ENCODE data around the gene CLEC16A.

CLEC16A gene

GRCh38 chr16:11133344-11133943 lies 189.1 kb downstream of the CLEC16A start:
- no peak for DNase-seq

- DNase-seq, result no peak
These were observed 190.5 kb downstream of the CLEC16A start for GRCh38 chr16:11134722-11135463.

- DNase-seq, result no peak
These were observed 191.2 kb downstream of the CLEC16A start for GRCh38 chr16:11135464-11135973.

- no peak for DNase-seq
These were observed 192.2 kb downstream of the CLEC16A start for GRCh38 chr16:11136600-11136999.

GRCh38 chr16:11138022-11138768 lies 193.8 kb downstream of the CLEC16A start:
- no peak for DNase-seq

GRCh38 chr16:11138769-11139325 lies 194.5 kb downstream of the CLEC16A start:
- no peak for DNase-seq

- no peak for DNase-seq
These were observed 195.1 kb downstream of the CLEC16A start for GRCh38 chr16:11139326-11140097.

- no peak for DNase-seq
These were observed 195.7 kb downstream of the CLEC16A start for GRCh38 chr16:11140098-11140375.

GRCh38 chr16:11140466-11140865 lies 196.1 kb downstream of the CLEC16A start:
- no peak for DNase-seq

- no peak for DNase-seq
These were observed 196.5 kb downstream of the CLEC16A start for GRCh38 chr16:11140867-11141266.

GRCh38 chr16:11141409-11142260 lies 197.3 kb downstream of the CLEC16A start:
- DNase-seq, result no peak

- no peak for DNase-seq
These were observed 197.9 kb downstream of the CLEC16A start for GRCh38 chr16:11142261-11142630.

GRCh38 chr16:11142951-11143350 lies 198.6 kb downstream of the CLEC16A start:
- no peak for DNase-seq

GRCh38 chr16:11143372-11144035 lies 199.1 kb downstream of the CLEC16A start:
- DNase-seq, result no peak

GRCh38 chr16:11144122-11144521 lies 199.8 kb downstream of the CLEC16A start:
- no peak for DNase-seq

- DNase-seq, result no peak
These were observed 200.9 kb downstream of the CLEC16A start for GRCh38 chr16:11145173-11145818.

- DNase-seq, result no peak
These were observed 201.5 kb downstream of the CLEC16A start for GRCh38 chr16:11145819-11146211.

GRCh38 chr16:11147033-11147753 lies 202.8 kb downstream of the CLEC16A start:
- DNase-seq, result no peak

GRCh38 chr16:11147754-11148444 lies 203.5 kb downstream of the CLEC16A start:
- no peak for DNase-seq
